Mucosa of rectum (tissue), 2 donors: Measurements from ENCODE around the gene RSPH10B2.
"Not testable (repeated sequence)": the region's sequence is repeated elsewhere in the genome, so short reads cannot be mapped to it uniquely, and the experiment has no call there.

Source experiments
- H3K27ac ChIP-seq, 2 donors: one replicate each; pipeline ENCODE4 v1.7.0; 2013; ENCODE audit warnings: inconsistent platforms in 2 of 2, low read depth in 2 of 2, low read length in 2 of 2
- H3K27me3 ChIP-seq, 2 donors: one replicate each; pipeline ENCODE4 v1.7.0; 2013; ENCODE audit warnings: low read length in 2 of 2; ENCODE audit not compliant: control insufficient read depth in 2 of 2, insufficient read depth in 2 of 2
- H3K36me3 ChIP-seq, 2 donors: one replicate each; pipeline ENCODE4 v1.7.0; 2013; ENCODE audit warnings: low read length in 2 of 2; ENCODE audit not compliant: control insufficient read depth in 2 of 2, insufficient read depth in 2 of 2
- H3K4me1 ChIP-seq, 2 donors: one replicate each; pipeline ENCODE4 v1.7.0; 2013; ENCODE audit warnings: low read length in 2 of 2, mild to moderate bottlenecking in 1 of 2; ENCODE audit not compliant: control insufficient read depth in 2 of 2, insufficient read depth in 2 of 2
- H3K4me3 ChIP-seq, 2 donors: one replicate each; pipeline ENCODE4 v1.7.0; 2013; ENCODE audit warnings: low read length in 2 of 2
- H3K9ac ChIP-seq, 2 donors: one replicate each; pipeline ENCODE4 v1.7.0; 2013; ENCODE audit warnings: low read length in 2 of 2, low read depth in 1 of 2, mild to moderate bottlenecking in 1 of 2
- H3K9me3 ChIP-seq, 2 donors: one replicate each; pipeline ENCODE4 v1.7.0; 2013; ENCODE audit warnings: low read length in 2 of 2; ENCODE audit not compliant: control insufficient read depth in 2 of 2
- donor health status: healthy.
- donor health status: Normal muscosa, but diverticular disease.

RSPH10B2 gene

DNA sequence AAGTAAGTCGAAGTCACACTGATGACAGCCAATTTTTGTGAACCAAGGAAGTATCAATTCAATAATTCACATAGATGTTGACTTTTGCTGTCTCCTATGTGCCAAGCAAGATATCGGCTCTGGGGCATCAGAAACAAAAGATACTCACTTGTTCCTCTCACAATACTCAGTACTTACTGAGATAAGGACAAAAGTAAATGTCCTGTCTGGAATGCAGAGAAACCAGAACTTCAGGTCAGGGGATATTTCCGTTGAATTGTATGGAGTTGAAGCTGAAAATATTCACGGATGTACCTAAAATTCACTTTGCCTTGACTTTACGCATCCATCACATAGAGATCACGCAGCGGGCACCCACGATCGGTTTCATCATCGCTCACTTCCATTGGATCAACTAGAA, 83.2 kb downstream of the RSPH10B2 start:
- not testable (repeated sequence) for H3K4me3 ChIP-seq, H3K9me3 ChIP-seq, H3K36me3 ChIP-seq, H3K9ac ChIP-seq, H3K27me3 ChIP-seq, H3K27ac ChIP-seq, H3K4me1 ChIP-seq

DNA sequence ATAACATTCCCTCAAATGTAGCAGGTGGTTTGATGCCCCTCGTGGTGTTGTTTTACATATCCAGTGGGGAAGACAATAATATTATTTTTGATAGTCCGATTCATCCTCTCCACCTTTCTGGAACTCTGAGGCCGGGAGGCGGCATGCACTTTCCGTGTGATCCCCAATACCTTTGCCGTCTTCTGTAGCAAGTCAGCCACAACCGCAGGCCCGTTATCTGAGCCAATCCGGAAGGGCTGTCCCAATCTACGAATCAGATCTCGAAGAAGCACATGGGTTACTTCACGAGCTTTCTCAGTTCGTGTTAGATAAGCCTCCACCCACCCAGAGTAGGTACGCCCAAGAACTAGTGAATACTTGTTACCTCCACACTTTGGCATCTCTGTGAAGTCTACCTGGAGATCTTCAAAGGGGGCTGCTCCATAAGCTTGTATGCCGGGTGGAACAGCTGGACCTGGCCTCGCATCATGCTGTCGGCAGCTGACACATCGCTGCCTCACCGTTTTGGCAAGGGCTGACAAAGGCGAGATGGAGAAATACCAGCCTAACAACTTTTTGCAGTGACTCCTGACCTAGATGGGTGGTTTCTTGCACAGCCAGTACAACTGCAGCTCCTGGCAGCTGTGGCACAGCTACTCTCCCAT, 88.5 kb downstream of the RSPH10B2 start:
- not testable (repeated sequence) for H3K36me3 ChIP-seq, H3K27me3 ChIP-seq, H3K4me1 ChIP-seq, H3K4me3 ChIP-seq, H3K9ac ChIP-seq, H3K9me3 ChIP-seq, H3K27ac ChIP-seq

DNA sequence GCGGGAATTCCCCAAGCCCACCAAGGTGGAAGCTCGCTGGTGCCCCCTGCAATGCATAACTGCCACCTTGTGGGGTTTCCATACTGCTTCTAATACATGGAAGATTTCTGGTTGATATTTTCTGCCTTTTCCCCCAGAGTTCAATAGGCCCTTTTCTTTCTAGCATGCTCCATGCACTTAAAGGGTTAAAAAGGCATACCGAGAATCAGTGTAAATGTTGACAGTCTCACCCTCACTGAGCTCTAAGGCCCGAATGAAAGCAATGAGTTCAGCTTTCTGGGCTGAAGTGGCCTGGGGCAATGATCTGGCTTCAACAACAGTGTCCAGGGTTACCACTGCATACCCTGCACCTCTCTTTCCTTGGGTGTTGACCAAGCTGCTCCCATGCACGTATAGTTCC, 89.2 kb downstream of the RSPH10B2 start:
- H3K9ac ChIP-seq, H3K9me3 ChIP-seq, H3K27ac ChIP-seq, H3K4me3 ChIP-seq, H3K36me3 ChIP-seq, H3K4me1 ChIP-seq, H3K27me3 ChIP-seq: not testable (repeated sequence)

DNA sequence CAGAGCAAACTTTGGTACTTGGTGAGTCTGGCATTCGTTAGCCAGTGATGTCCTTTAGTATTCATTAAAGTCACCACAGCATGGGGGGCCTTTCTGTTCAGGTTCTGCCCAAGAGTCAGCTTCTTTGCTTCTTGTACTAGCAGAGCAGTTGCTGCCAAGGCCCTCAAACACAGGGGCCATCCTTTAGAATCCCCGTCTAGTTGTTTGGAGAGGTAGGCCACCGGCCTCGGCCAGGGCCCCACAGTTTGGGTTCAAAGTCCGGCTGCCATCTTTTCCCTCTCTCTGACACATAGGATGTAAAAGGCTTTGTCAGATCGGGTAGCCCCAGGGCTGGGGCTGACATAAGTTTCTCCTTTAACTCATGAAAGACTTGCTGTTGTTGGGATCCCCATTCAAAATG, 89.8 kb downstream of the RSPH10B2 start:
- not testable (repeated sequence) for H3K36me3 ChIP-seq, H3K9me3 ChIP-seq, H3K9ac ChIP-seq, H3K27me3 ChIP-seq, H3K4me1 ChIP-seq, H3K4me3 ChIP-seq, H3K27ac ChIP-seq

DNA sequence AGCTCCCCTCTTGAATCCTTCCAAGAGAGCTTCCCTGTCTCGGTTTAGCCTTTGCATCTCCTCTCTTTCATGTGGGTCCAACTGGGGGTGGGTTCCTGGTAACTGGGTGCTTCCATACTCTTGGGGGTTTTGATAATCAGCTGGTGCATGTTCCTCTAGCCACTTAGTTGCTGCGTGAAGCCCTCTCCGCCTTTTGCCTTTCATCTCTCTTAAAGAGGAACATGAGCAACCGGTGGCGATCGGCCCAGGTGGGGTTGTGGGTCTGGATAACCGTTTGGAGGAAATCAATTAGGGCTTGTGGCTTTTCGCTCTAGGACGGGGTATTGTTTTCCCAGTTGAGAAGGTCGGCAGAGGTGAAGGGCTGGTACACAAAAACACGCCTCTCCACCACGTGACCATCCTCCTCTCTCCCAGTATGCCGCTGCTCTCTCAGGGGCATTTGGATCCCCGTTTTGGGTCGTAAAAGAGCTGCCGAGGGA, 92.1 kb downstream of the RSPH10B2 start:
- H3K4me1 ChIP-seq, H3K9ac ChIP-seq, H3K27me3 ChIP-seq, H3K27ac ChIP-seq, H3K36me3 ChIP-seq, H3K4me3 ChIP-seq, H3K9me3 ChIP-seq: not testable (repeated sequence)

DNA sequence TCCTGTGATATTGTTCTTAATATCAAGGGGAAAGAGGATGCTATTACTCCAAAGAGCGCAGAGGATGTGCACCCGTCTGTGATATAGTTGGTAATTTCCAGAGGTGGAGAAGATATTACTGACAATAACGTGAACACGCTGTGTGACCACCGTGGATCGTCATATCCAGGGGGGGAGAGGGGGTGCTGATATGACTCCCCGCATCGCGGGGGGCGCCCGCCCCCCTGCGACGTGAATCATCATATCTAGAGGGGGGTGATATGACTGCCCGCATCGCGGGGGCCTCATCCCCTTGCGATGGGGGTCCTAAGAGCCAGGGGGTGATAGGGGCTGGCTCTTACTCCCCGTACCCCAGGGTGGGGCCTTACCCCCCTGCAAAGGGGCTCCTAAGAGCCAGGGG, 93.8 kb downstream of the RSPH10B2 start:
- not testable (repeated sequence) for H3K4me1 ChIP-seq, H3K9ac ChIP-seq, H3K27me3 ChIP-seq, H3K36me3 ChIP-seq, H3K9me3 ChIP-seq, H3K4me3 ChIP-seq, H3K27ac ChIP-seq
